Uterus (tissue), 4 donors: ENCODE measurements around the gene PEAK1. TPM values are rescaled to one million over a fixed set of nuclear protein-coding genes. Genes with fewer than 3 reads are reported as not detected.

ENCODE experiments used
- DNase-seq, 2 donors: peaks; one replicate each; pipeline ENCODE4 v3.0.0-alpha.2; 2019 to 2020
- H3K27ac ChIP-seq, 2 donors: fragments of 200-600 bp; sonication (generic); 1 replicate in 1 of 2; 2 replicates in 1 of 2; pipeline ENCODE4 v1.5.1; 2016 to 2018
- H3K27me3 ChIP-seq, 2 donors: fragments of 200-600 bp; sonication (generic); one replicate each; pipeline ENCODE4 v1.5.1; 2018 to 2019; ENCODE audit warnings: control low read depth in 1 of 2
- H3K36me3 ChIP-seq, 2 donors: fragments of 200-600 bp; sonication (generic); one replicate each; pipeline ENCODE4 v1.5.1; 2019; ENCODE audit warnings: control low read depth in 1 of 2
- H3K4me1 ChIP-seq, 2 donors: fragments of 200-600 bp; sonication (generic); one replicate each; pipeline ENCODE4 v1.5.1; 2018 to 2019; ENCODE audit warnings: control low read depth in 1 of 2
- H3K4me3 ChIP-seq, 2 donors: fragments of 200-600 bp; sonication (generic); 1 replicate in 1 of 2; 2 replicates in 1 of 2; pipeline ENCODE4 v1.5.1; 2018 to 2019; ENCODE audit warnings: mild to moderate bottlenecking in 1 of 2
- H3K9me3 ChIP-seq, 2 donors: fragments of 200-600 bp; sonication (generic); one replicate each; pipeline ENCODE4 v1.5.1; 2019; ENCODE audit warnings: control low read depth in 1 of 2
- POLR2A ChIP-seq, 2 donors: fragments of 450-650 bp; IDR thresholded peaks; one replicate each; pipeline ENCODE4 v1.6.1; 2016; ENCODE audit warnings: antibody characterized with exemption in 2 of 2, mild to moderate bottlenecking in 1 of 2, moderate library complexity in 1 of 2
- intact Hi-C: fragments of 100-400 bp; cut with DNase I; formaldehyde crosslinking; loops from one replicate; pipeline ENCODE4 v1.15.1; 2023; ENCODE audit warnings: low total_unique reads
- total RNA-seq, 4 donors: library from RNA; depleted of rRNA in 3 of 4; stranded (reverse); fragments of >200 nt in 3 of 4; gene quantifications; one replicate each; pipeline versions ENCODE4 v1.1.0 to v1.2.4, GENCODE V29; 2014 to 2023
- TF ChIP-seq, protein P1 (sequence below), 4 experiments: fragments of 200-600 bp in 2 of 4; fragments of 450-650 bp in 2 of 4; sonication (generic) in 2 of 4; IDR thresholded peaks; one replicate each; pipeline ENCODE4 v1.5.1; 2016 to 2019; ENCODE audit warnings: antibody characterized with exemption in 4 of 4, mild to moderate bottlenecking in 2 of 4, moderate library complexity in 1 of 4
- donor health status: DM: yes; HTN: yes; CAD: no.

PEAK1 gene
- total RNA-seq, 4 donors from 2014 or later: 14.4 to 87.3 (median 43.5) TPM

DNA sequence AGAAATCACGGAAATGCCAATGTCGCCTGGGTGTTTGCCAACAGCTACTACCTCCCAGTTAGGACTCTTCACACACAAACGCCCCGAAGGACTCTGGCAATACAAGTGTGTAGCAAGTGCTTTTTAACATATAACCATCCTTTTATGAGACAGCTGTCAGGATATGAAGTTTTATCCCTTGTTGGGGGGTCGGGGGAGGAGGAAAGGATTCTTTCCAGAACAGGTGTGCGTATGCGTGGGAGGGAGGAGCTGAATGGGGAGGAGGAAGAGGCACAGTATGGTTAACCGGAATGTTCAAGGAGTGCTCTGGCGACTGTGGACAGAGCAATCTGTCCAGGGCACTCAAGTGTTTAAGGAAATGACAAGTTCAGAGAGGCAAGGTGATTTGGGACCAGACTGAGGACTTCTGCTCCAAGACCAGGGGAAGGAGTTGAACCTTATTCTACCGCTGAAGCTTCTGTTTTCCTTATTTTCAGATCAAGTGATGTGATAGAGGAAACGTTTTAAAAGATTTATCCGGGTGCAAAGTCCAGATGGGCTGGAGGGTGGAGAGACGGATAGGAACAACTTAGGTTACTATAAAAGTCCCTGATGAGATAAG, 350.3 kb downstream of the PEAK1 start:
- no peaks in the 10 kb centered on the region for H3K36me3 ChIP-seq
- H3K4me3 ChIP-seq: peak overlapping the region; percentile 66 to 95
- no peaks in the 10 kb centered on the region for H3K9me3 ChIP-seq
- H3K4me1 ChIP-seq: no peaks in the 10 kb centered on the region
- no peaks in the 10 kb centered on the region for H3K27me3 ChIP-seq
- DNase-seq: no peak
- TF ChIP-seq, protein P1, sequence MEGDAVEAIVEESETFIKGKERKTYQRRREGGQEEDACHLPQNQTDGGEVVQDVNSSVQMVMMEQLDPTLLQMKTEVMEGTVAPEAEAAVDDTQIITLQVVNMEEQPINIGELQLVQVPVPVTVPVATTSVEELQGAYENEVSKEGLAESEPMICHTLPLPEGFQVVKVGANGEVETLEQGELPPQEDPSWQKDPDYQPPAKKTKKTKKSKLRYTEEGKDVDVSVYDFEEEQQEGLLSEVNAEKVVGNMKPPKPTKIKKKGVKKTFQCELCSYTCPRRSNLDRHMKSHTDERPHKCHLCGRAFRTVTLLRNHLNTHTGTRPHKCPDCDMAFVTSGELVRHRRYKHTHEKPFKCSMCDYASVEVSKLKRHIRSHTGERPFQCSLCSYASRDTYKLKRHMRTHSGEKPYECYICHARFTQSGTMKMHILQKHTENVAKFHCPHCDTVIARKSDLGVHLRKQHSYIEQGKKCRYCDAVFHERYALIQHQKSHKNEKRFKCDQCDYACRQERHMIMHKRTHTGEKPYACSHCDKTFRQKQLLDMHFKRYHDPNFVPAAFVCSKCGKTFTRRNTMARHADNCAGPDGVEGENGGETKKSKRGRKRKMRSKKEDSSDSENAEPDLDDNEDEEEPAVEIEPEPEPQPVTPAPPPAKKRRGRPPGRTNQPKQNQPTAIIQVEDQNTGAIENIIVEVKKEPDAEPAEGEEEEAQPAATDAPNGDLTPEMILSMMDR (IDR thresholded peaks at IDR 0.05): no peak
- TF ChIP-seq POLR2A (IDR thresholded peaks at IDR 0.05): no peak
- intact Hi-C loops: no loop called here
- peak overlapping the region; percentile 94 to 96 for H3K27ac ChIP-seq

DNA sequence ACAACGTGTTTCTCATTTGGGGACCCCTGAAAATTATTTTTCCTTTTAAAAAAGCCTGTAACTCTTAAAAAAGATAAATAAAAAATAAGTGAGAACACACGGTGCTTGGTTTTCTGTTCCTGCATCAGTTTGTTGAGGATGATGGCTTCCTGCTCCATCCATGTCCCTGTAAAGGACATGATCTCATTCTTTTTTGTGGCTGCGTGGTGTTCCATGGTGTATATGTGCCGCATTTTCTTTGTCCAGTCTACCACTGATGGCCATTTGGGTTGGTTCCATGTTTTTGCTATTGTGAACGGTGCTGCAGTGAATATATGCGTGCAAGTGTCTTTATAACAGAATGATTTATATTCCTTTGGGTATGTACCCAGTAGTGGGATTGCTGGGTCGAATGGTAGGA, 351.3 kb downstream of the PEAK1 start:
- Histone ChIP-seq H3K27me3 (no peaks in the 10 kb centered on the region), H3K4me3 (no peak overlapping the region), H3K36me3 (no peaks in the 10 kb centered on the region), H3K9me3 (no peaks in the 10 kb centered on the region), H3K4me1 (no peaks in the 10 kb centered on the region), H3K27ac (no peak overlapping the region)
- intact Hi-C loops: no loop called here
- no peak for DNase-seq
- TF ChIP-seq, protein P1 (IDR thresholded peaks at IDR 0.05): no peak
- TF ChIP-seq POLR2A (IDR thresholded peaks at IDR 0.05): no peak

DNA sequence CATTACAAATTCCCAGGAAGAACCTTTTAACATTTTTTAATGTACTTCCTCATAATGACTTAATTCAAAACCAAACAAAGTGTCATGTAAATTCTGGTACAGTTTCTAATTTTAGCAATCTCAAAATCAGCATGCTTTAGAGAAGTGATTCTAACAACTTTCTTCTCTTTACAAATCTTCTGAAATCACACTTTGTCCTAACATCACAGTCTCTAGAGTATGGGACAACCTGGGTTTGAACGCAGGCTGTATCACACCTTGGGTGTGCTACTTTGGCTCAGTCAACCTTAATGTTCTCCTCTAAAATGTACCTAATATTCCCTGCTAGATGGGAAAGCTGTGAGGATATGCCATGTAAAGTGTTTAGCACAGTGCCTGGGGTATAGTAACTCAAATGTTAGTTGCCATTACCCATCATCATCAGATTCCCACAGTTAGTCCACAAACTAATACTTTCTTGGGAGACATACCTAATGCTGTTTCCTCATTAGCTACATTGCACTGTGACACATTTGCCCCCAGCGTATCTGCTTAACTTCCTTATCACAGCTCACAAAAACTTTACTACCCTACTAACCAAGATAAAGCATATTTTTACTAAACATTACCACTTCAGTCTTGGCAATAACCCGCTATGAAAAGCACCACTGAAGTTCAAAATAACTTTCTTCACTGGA, 352.1 kb downstream of the PEAK1 start:
- intact Hi-C loops: no loop called here
- no peaks in the 10 kb centered on the region for H3K36me3 ChIP-seq
- no peaks in the 10 kb centered on the region for H3K9me3 ChIP-seq
- TF ChIP-seq POLR2A (IDR thresholded peaks at IDR 0.05): no peak
- TF ChIP-seq, protein P1 (IDR thresholded peaks at IDR 0.05): no peak
- DNase-seq: no peak
- H3K27ac ChIP-seq: no peak overlapping the region
- H3K27me3 ChIP-seq: no peaks in the 10 kb centered on the region
- H3K4me1 ChIP-seq: no peaks in the 10 kb centered on the region
- H3K4me3 ChIP-seq: no peak overlapping the region

DNA sequence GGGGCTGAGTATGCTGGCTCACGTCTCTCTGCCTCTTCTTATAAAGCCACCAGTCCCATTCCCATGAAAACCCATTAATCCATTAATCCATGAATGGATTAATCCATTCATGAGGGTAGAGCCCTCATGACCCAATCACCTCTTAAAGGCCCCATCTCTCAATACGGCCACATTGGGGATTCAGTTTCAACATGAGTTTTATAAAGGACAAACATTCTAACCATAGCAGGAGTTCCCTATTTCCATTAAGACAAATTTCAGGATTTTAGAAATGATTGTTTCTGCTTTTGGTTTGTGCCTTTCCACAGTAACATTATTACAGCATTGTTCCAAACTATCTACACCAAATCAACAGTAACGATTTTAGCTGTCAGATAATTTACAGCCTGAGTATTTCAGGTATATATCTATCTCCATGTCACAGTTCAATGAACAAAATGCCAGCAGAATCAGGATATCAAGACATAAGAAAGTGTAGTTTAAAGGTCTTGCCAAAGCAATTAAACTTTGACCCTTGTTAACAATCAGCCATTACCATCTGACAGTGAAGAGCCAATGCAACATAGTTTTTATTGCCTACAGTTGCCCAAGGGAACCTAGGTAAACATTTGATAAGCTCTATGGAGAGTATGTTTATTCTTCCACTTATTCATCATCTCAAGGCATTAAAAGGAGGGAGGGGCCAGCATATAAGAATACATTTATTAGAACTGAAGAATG, 352.8 kb downstream of the PEAK1 start:
- DNase-seq: no peak
- H3K4me1 ChIP-seq: no peaks in the 10 kb centered on the region

More for the DNA sequence above, 352.8 kb downstream of the PEAK1 start:
- Histone ChIP-seq H3K9me3 (no peaks in the 10 kb centered on the region), H3K36me3 (no peaks in the 10 kb centered on the region), H3K27me3 (no peaks in the 10 kb centered on the region), H3K27ac (no peak overlapping the region), H3K4me3 (no peak overlapping the region)
- TF ChIP-seq, protein P1 (IDR thresholded peaks at IDR 0.05): no peak
- no peak for TF ChIP-seq POLR2A (IDR thresholded peaks at IDR 0.05)
- intact Hi-C loops: no loop called here
